NCI-H187 (cell line): ENCODE measurements around the gene TSPAN11.
"Not testable (repeated sequence)": the region's sequence is repeated elsewhere in the genome, so short reads cannot be mapped to it uniquely, and the experiment has no call there.

ENCODE experiments used
- DNase-seq, 2 experiments: peaks; one replicate each; lab custom pipeline; 2025; lab: John Stamatoyannopoulos, UW

Gene TSPAN11

GRCh38 chr12:31019561-31019960, 93.0 kb downstream of the TSPAN11 start:
- no peak for DNase-seq

DNA sequence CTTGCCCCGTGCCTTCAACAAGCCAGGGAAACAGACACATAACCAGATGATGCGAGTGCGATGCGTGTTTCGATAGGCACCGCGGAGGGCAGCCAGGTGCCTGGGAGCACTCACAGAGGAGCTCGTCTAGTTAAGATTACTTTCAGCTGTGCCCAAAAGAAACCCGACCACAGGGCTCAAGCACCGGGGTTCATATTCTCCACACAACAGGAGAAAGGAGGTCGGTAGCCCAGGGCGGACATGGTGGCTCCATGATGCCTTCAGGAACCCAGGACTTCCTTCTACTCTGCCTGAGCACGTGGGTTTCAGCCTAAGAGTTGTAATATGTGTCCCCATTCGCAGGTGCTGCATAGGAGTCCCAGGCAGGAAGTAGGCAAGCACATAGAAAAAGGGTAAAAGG, 93.4 kb downstream of the TSPAN11 start:
- no peak for DNase-seq

- DNase-seq, result no peak
Observed at GRCh38 chr12:31020385-31021166, 94.0 kb downstream of the TSPAN11 start.

DNA sequence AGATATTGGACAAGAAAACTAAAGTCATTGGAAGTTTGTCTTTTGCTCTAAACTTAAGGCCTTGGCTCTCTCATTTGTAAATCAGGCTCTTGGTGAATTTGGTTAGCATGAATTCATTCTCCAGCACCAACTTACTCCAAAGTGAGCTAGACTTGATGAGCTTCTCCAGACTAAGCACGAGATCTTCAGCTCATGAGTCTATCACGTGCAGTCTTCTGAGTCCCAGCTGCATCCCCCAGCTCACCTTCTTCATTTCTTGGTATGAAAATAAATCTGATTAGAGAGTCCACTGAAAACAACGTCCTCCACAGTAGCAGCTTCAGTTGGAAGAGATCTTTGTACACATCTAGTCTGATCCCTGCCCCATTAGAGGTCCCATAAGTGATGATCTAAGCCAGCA, 94.6 kb downstream of the TSPAN11 start:
- DNase-seq, result no peak

- peak in 1 of 2 experiments; percentile 27 for DNase-seq
Observed at GRCh38 chr12:31021809-31022494, 95.4 kb downstream of the TSPAN11 start.

- no peak for DNase-seq
Observed at GRCh38 chr12:31023271-31023724, 96.8 kb downstream of the TSPAN11 start.

- DNase-seq, result peak; percentile 45 to 56
Observed at GRCh38 chr12:31026202-31026601, 99.7 kb downstream of the TSPAN11 start.

DNA sequence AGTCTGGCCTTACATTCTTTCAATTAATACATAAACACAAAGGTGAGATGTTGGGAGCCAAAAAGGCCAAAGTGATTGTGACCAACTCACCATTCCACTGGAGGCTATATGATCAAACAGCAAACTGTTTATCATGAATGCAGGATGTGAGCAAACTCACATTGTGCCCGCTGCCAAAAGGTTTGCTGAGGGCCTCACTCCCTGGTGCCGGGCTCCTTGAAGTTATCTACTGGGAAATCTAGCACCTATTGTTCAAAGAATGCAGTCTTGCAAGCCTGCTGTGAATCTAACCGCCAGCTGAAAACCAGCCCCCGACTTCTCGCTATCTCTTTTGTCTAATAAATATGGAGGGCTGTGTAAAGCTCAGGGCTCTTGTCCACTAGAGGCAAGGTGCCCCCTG, 100.5 kb downstream of the TSPAN11 start:
- DNase-seq, result not testable (repeated sequence)

GRCh38 chr12:31029468-31029867, 102.9 kb downstream of the TSPAN11 start:
- no peak for DNase-seq

- DNase-seq, result no peak
Observed at GRCh38 chr12:31029916-31030562, 103.5 kb downstream of the TSPAN11 start.

DNA sequence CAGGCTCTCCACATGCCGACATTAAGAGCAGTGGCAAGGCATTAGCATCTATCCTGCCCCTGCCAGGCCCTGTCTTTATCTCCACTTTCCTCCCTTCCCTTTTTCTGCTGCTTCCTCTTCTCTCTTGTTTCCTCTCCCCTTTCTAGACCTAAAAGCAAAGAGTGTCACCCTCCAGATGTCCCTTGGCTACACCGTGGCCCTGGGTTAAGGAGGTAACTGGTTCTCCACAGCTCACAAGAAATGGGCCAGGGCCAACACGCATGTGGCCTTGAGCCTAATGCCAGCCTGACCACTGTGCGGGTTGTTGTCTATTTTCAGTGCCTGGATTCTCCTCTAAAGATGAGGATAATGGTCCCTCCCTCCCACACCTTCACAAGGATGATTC, 105.4 kb downstream of the TSPAN11 start:
- DNase-seq, result no peak

- DNase-seq, result no peak
Observed at GRCh38 chr12:31033146-31033545, 106.6 kb downstream of the TSPAN11 start.

GRCh38 chr12:31033681-31034080, 107.1 kb downstream of the TSPAN11 start:
- no peak for DNase-seq

- DNase-seq, result no peak
Observed at GRCh38 chr12:31034372-31034771, 107.8 kb downstream of the TSPAN11 start.

- no peak for DNase-seq
Observed at GRCh38 chr12:31035226-31035625, 108.7 kb downstream of the TSPAN11 start.

DNA sequence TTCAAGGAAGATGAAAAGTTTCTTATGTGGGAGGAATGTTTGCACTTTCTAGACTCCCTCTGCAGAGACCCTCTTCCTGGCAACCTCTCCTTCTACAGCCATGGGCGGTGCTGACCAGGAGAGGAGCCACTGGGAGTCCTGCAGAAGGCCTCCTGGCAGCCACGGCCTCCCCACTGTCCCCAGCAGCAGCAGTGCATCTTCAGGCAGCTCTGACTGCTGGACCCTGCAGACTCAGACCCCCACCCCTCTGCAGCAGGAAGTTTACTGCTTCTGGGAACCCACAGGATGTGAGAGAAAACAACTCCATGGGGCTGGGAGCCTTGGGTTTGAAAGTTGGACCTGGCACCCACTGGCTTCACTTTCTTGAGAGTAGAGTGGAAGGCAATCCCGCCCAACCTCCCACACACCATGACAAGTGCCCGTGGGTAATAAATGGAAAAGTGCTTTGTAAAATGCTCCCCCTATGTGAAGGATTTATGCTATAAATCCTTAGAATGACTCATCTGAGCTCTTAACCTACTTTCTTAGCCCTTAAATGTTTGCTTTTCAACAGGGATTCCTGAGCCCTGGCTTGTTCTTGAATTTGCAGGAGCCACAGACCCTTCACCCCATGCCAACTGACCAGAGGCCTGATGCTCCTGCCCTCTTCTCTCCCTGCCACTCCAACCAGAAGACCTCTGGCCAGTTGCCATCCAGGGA, 109.6 kb downstream of the TSPAN11 start:
- no peak for DNase-seq

DNA sequence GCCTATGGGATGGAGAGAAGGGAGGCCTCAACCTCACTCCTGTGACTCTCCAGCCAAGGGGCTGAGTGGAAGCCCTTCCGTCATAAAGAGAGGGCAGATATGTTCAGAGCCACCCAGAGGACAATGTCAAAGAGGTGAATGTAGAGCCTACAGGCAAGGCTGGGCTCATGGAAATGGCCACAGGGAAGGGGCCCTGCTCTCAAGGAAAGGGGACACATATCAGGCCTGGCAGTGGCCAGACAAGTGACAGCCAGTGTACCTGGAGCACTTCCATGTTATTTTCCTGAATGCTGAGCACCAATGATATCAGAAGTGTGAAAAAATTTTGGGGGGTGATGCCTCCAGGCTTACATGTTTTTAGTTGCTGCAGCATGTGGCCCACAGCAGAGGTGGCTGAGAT, 110.5 kb downstream of the TSPAN11 start:
- no peak for DNase-seq

- no peak for DNase-seq
Observed at GRCh38 chr12:31037931-31038330, 111.4 kb downstream of the TSPAN11 start.

- DNase-seq, result no peak
Observed at GRCh38 chr12:31041033-31041564, 114.6 kb downstream of the TSPAN11 start.
